OCI-LY7 (cell line): ENCODE measurements around the gene NCKAP5. TPM values are rescaled to one million over a fixed set of nuclear protein-coding genes. Genes with fewer than 3 reads are reported as not detected.

Experiments
- BruUV-seq: library from RNA; stranded (reverse); fragments of 400-500 nt; replicated peaks from 2 replicates; lab custom pipeline; 2021; lab: Mats Ljungman, UMichigan
- CTCF ChIA-PET: fragments of 300-600 bp; sonication (Branson Sonifier 250); formaldehyde crosslinking; loops from one replicate; lab custom pipeline; 2022; ENCODE audit warnings: antibody characterized with exemption; ENCODE audit not compliant: unreplicated experiment; lab: Charles Lee
- POLR2A ChIA-PET: fragments of 300-600 bp; sonication (Branson Sonifier 250); formaldehyde crosslinking; loops from one replicate; lab custom pipeline; 2022; ENCODE audit warnings: antibody characterized with exemption; lab: Charles Lee
- DNase-seq: peaks from one replicate; pipeline ENCODE4 v3.0.0-alpha.2; 2015; ENCODE audit warnings: low spot score
- H2AFZ ChIP-seq: fragments of 200-600 bp; sonication (generic), shearing (Covaris generic); 2 replicates; pipeline ENCODE4 v1.6.1; 2014; ENCODE audit warnings: mild to moderate bottlenecking, antibody characterized with exemption, low read length, moderate library complexity
- H3K27ac ChIP-seq: fragments of 200-600 bp; sonication (generic); 2 replicates; pipeline ENCODE4 v1.5.1; 2014; ENCODE audit warnings: mixed run types, low read depth, mild to moderate bottlenecking, moderate library complexity, low read length, inconsistent platforms; ENCODE audit not compliant: poor library complexity, severe bottlenecking
- H3K36me3 ChIP-seq: fragments of 200-600 bp; sonication (generic); 2 replicates; pipeline ENCODE4 v1.6.1; 2014; ENCODE audit warnings: mild to moderate bottlenecking, antibody characterized with exemption, low read length, moderate library complexity, mixed read lengths; ENCODE audit not compliant: insufficient read depth
- H3K4me1 ChIP-seq: fragments of 200-600 bp; sonication (generic); 2 replicates; pipeline ENCODE4 v1.5.1; 2014; ENCODE audit warnings: mild to moderate bottlenecking, low read length; ENCODE audit not compliant: insufficient read depth, poor library complexity, severe bottlenecking
- H3K4me2 ChIP-seq: fragments of 200-600 bp; sonication (generic); 2 replicates; pipeline ENCODE4 v1.6.1; 2014; ENCODE audit warnings: mild to moderate bottlenecking, low read length
- H3K4me3 ChIP-seq: fragments of 200-600 bp; sonication (generic); 2 replicates; pipeline ENCODE4 v1.5.1; 2014; ENCODE audit warnings: mild to moderate bottlenecking, low read depth, low read length; ENCODE audit not compliant: poor library complexity, severe bottlenecking
- H3K79me2 ChIP-seq: fragments of 200-600 bp; sonication (generic); 2 replicates; pipeline ENCODE4 v1.6.1; 2016; ENCODE audit warnings: low read depth, mild to moderate bottlenecking, low read length, moderate library complexity, mixed read lengths; ENCODE audit not compliant: insufficient read depth
- H3K9me2 ChIP-seq: fragments of 200-600 bp; sonication (generic); 2 replicates; pipeline ENCODE4 v1.6.1; 2016; ENCODE audit warnings: mild to moderate bottlenecking, low read length, mixed read lengths; ENCODE audit not compliant: insufficient read depth
- H3K9me3 ChIP-seq: fragments of 200-600 bp; sonication (generic); 2 replicates; pipeline ENCODE4 v1.6.1; 2014; ENCODE audit warnings: mild to moderate bottlenecking, mixed run types, low read length, mixed read lengths
- H4K20me1 ChIP-seq: fragments of 200-600 bp; sonication (generic); 2 replicates; pipeline ENCODE4 v1.6.1; 2014; ENCODE audit warnings: mild to moderate bottlenecking, antibody characterized with exemption, low read length, moderate library complexity, mixed read lengths; ENCODE audit not compliant: insufficient read depth
- CTCF ChIP-seq: fragments of 200-600 bp; sonication (generic); conservative IDR thresholded peaks from 2 replicates; pipeline ENCODE4 v1.5.1; 2014; ENCODE audit warnings: mild to moderate bottlenecking, antibody characterized with exemption, low read length, moderate library complexity, mixed read lengths
- EZH2phosphoT487 ChIP-seq: fragments of 200-600 bp; sonication (generic); IDR thresholded peaks from 2 replicates; pipeline ENCODE4 v1.6.1; 2018; ENCODE audit warnings: low read depth, borderline replicate concordance, mild to moderate bottlenecking, mixed run types, antibody characterized with exemption, low read length, moderate library complexity, mixed read lengths
- intact Hi-C: fragments of 100-400 bp; cut with micrococcal nuclease; formaldehyde crosslinking; loops from one replicate; pipeline ENCODE4 v1.10.0; 2022; ENCODE audit not compliant: unreplicated experiment
- total RNA-seq, 2 experiments: library from RNA; depleted of rRNA in 1 of 2; stranded (reverse); fragments of >200 nt in 1 of 2; shearing (Covaris generic) in 1 of 2; gene quantifications; 2 replicates each; pipeline ENCODE4 v1.2.3, GENCODE V29; 2014 to 2022

The NCKAP5 gene
- total RNA-seq, 2 experiments from 2014 or later, result not detected

GRCh38 chr2:133525090-133525489 is 43.2 kb downstream of the NCKAP5 start:
- TF ChIP-seq CTCF (no peak), EZH2phosphoT487 (no peak)
- Histone ChIP-seq H4K20me1 (no peaks in the 10 kb centered on the region), H3K36me3 (no peaks in the 10 kb centered on the region), H3K9me2 (no peaks in the 10 kb centered on the region), H3K4me3 (no peak overlapping the region), H2AFZ (no peak overlapping the region), H3K79me2 (no peaks in the 10 kb centered on the region), H3K4me2 (no peak overlapping the region), H3K4me1 (no peaks in the 10 kb centered on the region), H3K27ac (no peak overlapping the region), H3K9me3 (no peaks in the 10 kb centered on the region)
- ChIA-PET POLR2A (no interaction called here), CTCF (no interaction called here)
- intact Hi-C loops, result no loop called here
- no TSS peak for BruUV-seq
- no peak for DNase-seq

- Histone ChIP-seq H3K36me3 (no peaks in the 10 kb centered on the region), H3K4me2 (no peak overlapping the region), H3K27ac (no peak overlapping the region), H3K79me2 (no peaks in the 10 kb centered on the region), H3K4me3 (no peak overlapping the region), H3K9me3 (no peaks in the 10 kb centered on the region), H3K9me2 (no peaks in the 10 kb centered on the region), H3K4me1 (no peaks in the 10 kb centered on the region), H2AFZ (no peak overlapping the region), H4K20me1 (no peaks in the 10 kb centered on the region)
- ChIA-PET POLR2A (no interaction called here), CTCF (no interaction called here)
- intact Hi-C loops, result no loop called here
- DNase-seq, result no peak
- TF ChIP-seq EZH2phosphoT487 (no peak), CTCF (no peak)
- no TSS peak for BruUV-seq
These were observed 44.9 kb downstream of the NCKAP5 start for GRCh38 chr2:133523406-133523805.

- Histone ChIP-seq H3K9me3 (no peaks in the 10 kb centered on the region), H3K79me2 (no peaks in the 10 kb centered on the region), H3K4me3 (no peak overlapping the region), H3K9me2 (no peaks in the 10 kb centered on the region), H3K36me3 (no peaks in the 10 kb centered on the region), H3K27ac (no peak overlapping the region), H2AFZ (no peak overlapping the region), H4K20me1 (no peaks in the 10 kb centered on the region), H3K4me2 (no peak overlapping the region), H3K4me1 (no peaks in the 10 kb centered on the region)
- TF ChIP-seq EZH2phosphoT487, result no peak
- no peak for TF ChIP-seq CTCF
- no peak for DNase-seq
- ChIA-PET POLR2A (no interaction called here), CTCF (no interaction called here)
- no TSS peak for BruUV-seq
- intact Hi-C loops, result no loop called here
These were observed 46.1 kb downstream of the NCKAP5 start for GRCh38 chr2:133522204-133522603.
